Glutamatergic neuron (in vitro differentiated cells): Measurements from ENCODE around the gene GTF2A1L. TPM values are rescaled to one million over a fixed set of nuclear protein-coding genes. Genes with fewer than 3 reads are reported as not detected.
"Not testable (repeated sequence)": the region's sequence is repeated elsewhere in the genome, so short reads cannot be mapped to it uniquely, and the experiment has no call there.

Source experiments
- DNase-seq: peaks from one replicate; pipeline ENCODE4 v3.0.0; 2022
- H3K27ac Mint-ChIP-seq: one replicate; pipeline ENCODE4 v1.8.0; 2020; ENCODE audit warnings: mild to moderate bottlenecking, mixed read lengths, inconsistent platforms; ENCODE audit not compliant: unreplicated experiment
- H3K27me3 Mint-ChIP-seq: one replicate; pipeline ENCODE4 v1.8.0; 2020; ENCODE audit warnings: mild to moderate bottlenecking, moderate library complexity, mixed read lengths, inconsistent platforms; ENCODE audit not compliant: unreplicated experiment
- H3K36me3 Mint-ChIP-seq: one replicate; pipeline ENCODE4 v1.8.0; 2020; ENCODE audit warnings: mild to moderate bottlenecking, mixed read lengths, inconsistent platforms; ENCODE audit not compliant: unreplicated experiment
- H3K4me1 Mint-ChIP-seq: one replicate; pipeline ENCODE4 v1.8.0; 2020; ENCODE audit warnings: mild to moderate bottlenecking, low read depth, mixed read lengths, inconsistent platforms; ENCODE audit not compliant: unreplicated experiment
- H3K4me3 Mint-ChIP-seq: one replicate; pipeline ENCODE4 v1.8.0; 2020; ENCODE audit warnings: mild to moderate bottlenecking, mixed read lengths, inconsistent platforms; ENCODE audit not compliant: unreplicated experiment
- H3K9me3 Mint-ChIP-seq: one replicate; pipeline ENCODE4 v1.8.0; 2020; ENCODE audit warnings: mild to moderate bottlenecking, moderate library complexity, mixed read lengths, inconsistent platforms; ENCODE audit not compliant: unreplicated experiment
- CTCF ChIP-seq: fragments of 200-600 bp; sonication (generic); IDR thresholded peaks from one replicate; pipeline ENCODE4 v1.5.0; 2021; ENCODE audit not compliant: partially characterized antibody, unreplicated experiment
- total RNA-seq: library from RNA; stranded (reverse); fragmentation: NEBNext Ultra II Directional; extraction: Animal tissue kit (Norgen Biotek cat#: 25700); gene quantifications from one replicate; pipeline ENCODE4 v1.2.1, GENCODE V29; 2021; ENCODE audit not compliant: unreplicated experiment

The GTF2A1L gene
- total RNA-seq, 1 donor from 2014 or later: not detected

GRCh38 chr2:48607307-48608014 lies 10.2 kb upstream of the GTF2A1L start:
- TF ChIP-seq CTCF: no peak
- H3K27ac Mint-ChIP-seq: no peak overlapping the region
- no peaks in the 10 kb centered on the region for H3K36me3 Mint-ChIP-seq
- no peak overlapping the region for H3K4me3 Mint-ChIP-seq
- H3K4me1 Mint-ChIP-seq: no peaks in the 10 kb centered on the region
- DNase-seq: no peak
- H3K27me3 Mint-ChIP-seq: peaks cover 2% of the 10 kb centered on the region
- H3K9me3 Mint-ChIP-seq: no peaks in the 10 kb centered on the region

GRCh38 chr2:48613211-48613610 lies 4.4 kb upstream of the GTF2A1L start:
- peaks cover 4% of the 10 kb centered on the region for H3K9me3 Mint-ChIP-seq
- H3K36me3 Mint-ChIP-seq: peaks cover 6% of the 10 kb centered on the region
- peak overlapping the region; percentile 75 for H3K27ac Mint-ChIP-seq
- no peak for TF ChIP-seq CTCF
- H3K27me3 Mint-ChIP-seq: peaks cover 2% of the 10 kb centered on the region
- no peak for DNase-seq
- no peak overlapping the region for H3K4me3 Mint-ChIP-seq
- no peaks in the 10 kb centered on the region for H3K4me1 Mint-ChIP-seq

- H3K4me3 Mint-ChIP-seq, DNase-seq, H3K27me3 Mint-ChIP-seq, H3K36me3 Mint-ChIP-seq, H3K27ac Mint-ChIP-seq, H3K4me1 Mint-ChIP-seq, H3K9me3 Mint-ChIP-seq: not testable (repeated sequence)
These were observed 3.1 kb upstream of the GTF2A1L start for GRCh38 chr2:48614581-48614980.

GRCh38 chr2:48619526-48619925 lies 1.9 kb downstream of the GTF2A1L start:
- Mint-ChIP-seq H3K36me3 (no peaks in the 10 kb centered on the region), H3K4me3 (no peak overlapping the region), H3K27ac (no peak overlapping the region), H3K4me1 (no peaks in the 10 kb centered on the region), H3K27me3 (no peaks in the 10 kb centered on the region), H3K9me3 (peaks cover 1% of the 10 kb centered on the region)
- no peak for DNase-seq
- TF ChIP-seq CTCF: no peak

- Mint-ChIP-seq H3K27ac (no peak overlapping the region), H3K27me3 (no peaks in the 10 kb centered on the region), H3K36me3 (no peaks in the 10 kb centered on the region), H3K4me3 (no peak overlapping the region), H3K9me3 (peaks cover 1% of the 10 kb centered on the region), H3K4me1 (no peaks in the 10 kb centered on the region)
- TF ChIP-seq CTCF: no peak
- no peak for DNase-seq
These were observed 2.9 kb downstream of the GTF2A1L start for GRCh38 chr2:48620604-48621003.

GRCh38 chr2:48622691-48623090 lies 5.0 kb downstream of the GTF2A1L start:
- not testable (repeated sequence) for H3K4me3 Mint-ChIP-seq, H3K36me3 Mint-ChIP-seq, H3K27me3 Mint-ChIP-seq, H3K9me3 Mint-ChIP-seq, DNase-seq, H3K27ac Mint-ChIP-seq, H3K4me1 Mint-ChIP-seq
